LNCAP (cell line): ENCODE data around the gene ATP8B1.

Experiments
- CTCF ChIP-seq: fragments of 450-650 bp; IDR thresholded peaks from 2 replicates; pipeline ENCODE4 v1.5.1; 2017; ENCODE audit warnings: mild to moderate bottlenecking

The ATP8B1 gene

GRCh38 chr18:57780318-57780705 is 22.8 kb downstream of the ATP8B1 start:
- no peak for TF ChIP-seq CTCF

GRCh38 chr18:57776767-57777166 is 26.3 kb downstream of the ATP8B1 start:
- no peak for TF ChIP-seq CTCF

- no peak for TF ChIP-seq CTCF
Measured at GRCh38 chr18:57776354-57776753, 26.8 kb downstream of the ATP8B1 start.

- TF ChIP-seq CTCF = no peak
Measured at GRCh38 chr18:57775937-57776336, 27.2 kb downstream of the ATP8B1 start.

- TF ChIP-seq CTCF = no peak
Measured at GRCh38 chr18:57772387-57772799, 30.7 kb downstream of the ATP8B1 start.

- no peak for TF ChIP-seq CTCF
Measured at GRCh38 chr18:57771626-57772025, 31.5 kb downstream of the ATP8B1 start.

- no peak for TF ChIP-seq CTCF
Measured at GRCh38 chr18:57771193-57771592, 31.9 kb downstream of the ATP8B1 start.

GRCh38 chr18:57768537-57769326 is 34.4 kb downstream of the ATP8B1 start:
- TF ChIP-seq CTCF = no peak
